Endometrial microvascular endothelial cells (primary cell): ENCODE results near the gene PBRM1. TPM values are rescaled to one million over a fixed set of nuclear protein-coding genes. Genes with fewer than 3 reads are reported as not detected.

Experiments
- in situ Hi-C: cut with HindIII; loops from 2 replicates; pipeline ENCODE4 v1.10.0; 2017; ENCODE audit warnings: low sequenced_read_pairs, low pct_unique_long_range_greater_than_20kb; ENCODE audit errors: inconsistent ontology term
- total RNA-seq: library from RNA; depleted of rRNA; stranded (reverse); fragments of >200 nt; gene quantifications from one replicate; pipeline ENCODE4 v1.2.3, GENCODE V29; 2015; ENCODE audit errors: inconsistent ontology term

The PBRM1 gene
- total RNA-seq, 1 donor from 2014 or later = 50.3 TPM

GRCh38 chr3:52503788-52504424, 181.8 kb downstream of the PBRM1 start:
- in situ Hi-C loops = no loop called here

GRCh38 chr3:52502808-52503350, 182.8 kb downstream of the PBRM1 start:
- in situ Hi-C loops = no loop called here

GRCh38 chr3:52502001-52502400, 183.7 kb downstream of the PBRM1 start:
- in situ Hi-C loops = no loop called here

GRCh38 chr3:52501046-52501445, 184.7 kb downstream of the PBRM1 start:
- in situ Hi-C loops = no loop called here

GRCh38 chr3:52498137-52499054, 187.3 kb downstream of the PBRM1 start:
- in situ Hi-C loops = no loop called here

GRCh38 chr3:52495777-52496602, 189.7 kb downstream of the PBRM1 start:
- in situ Hi-C loops = no loop called here

Other genes starting within 250 kb of the PBRM1 start
- gene SEMA3G, start 240.8 kb downstream of the PBRM1 start, total RNA-seq = 2.2 TPM
- gene TNNC1, start 231.9 kb downstream of the PBRM1 start, total RNA-seq = not detected
- 30.7 TPM for gene NISCH, start 230.3 kb downstream of the PBRM1 start, total RNA-seq
- 259 TPM for gene STAB1, start 190.6 kb downstream of the PBRM1 start, total RNA-seq
- 70.2 TPM for gene NT5DC2, start 152.1 kb downstream of the PBRM1 start, total RNA-seq
- 0.84 TPM for gene UQCC5, start 149.3 kb downstream of the PBRM1 start, total RNA-seq
- gene GNL3, start 119 bp upstream of the PBRM1 start, total RNA-seq = 93.8 TPM
- 74.8 TPM for gene GLT8D1, start 19.9 kb upstream of the PBRM1 start, total RNA-seq
- gene SPCS1, start 20.2 kb upstream of the PBRM1 start, total RNA-seq = 115 TPM
- gene NEK4, start 85.0 kb upstream of the PBRM1 start, total RNA-seq = 10.2 TPM
- not detected for gene ITIH1, start 91.7 kb upstream of the PBRM1 start, total RNA-seq
- gene ITIH3, start 108.9 kb upstream of the PBRM1 start, total RNA-seq = not detected
- not detected for gene ITIH4, start 144.8 kb upstream of the PBRM1 start, total RNA-seq
- gene MUSTN1, start 149.1 kb upstream of the PBRM1 start, total RNA-seq = 0.46 TPM
- 12.6 TPM for gene STIMATE, start 211.6 kb upstream of the PBRM1 start, total RNA-seq